Ovary (tissue), 3 donors: Measurements from ENCODE around the gene PNLIPRP3.

Experiments
- CTCF ChIP-seq, 3 donors: fragments of 450-650 bp in 2 of 3; fragments of 200-600 bp in 1 of 3; IDR thresholded peaks; one replicate each; pipeline versions ENCODE4 v1.5.1 to v1.8.0; 2016 to 2022; ENCODE audit warnings: antibody characterized with exemption in 3 of 3, mild to moderate bottlenecking in 1 of 3
- POLR2A ChIP-seq: fragments of 450-650 bp; IDR thresholded peaks from one replicate; pipeline ENCODE4 v1.6.1; 2017; ENCODE audit warnings: antibody characterized with exemption, mild to moderate bottlenecking, moderate library complexity
- donor health status: DM: no; HTN: no; CAD: no.

DNA sequence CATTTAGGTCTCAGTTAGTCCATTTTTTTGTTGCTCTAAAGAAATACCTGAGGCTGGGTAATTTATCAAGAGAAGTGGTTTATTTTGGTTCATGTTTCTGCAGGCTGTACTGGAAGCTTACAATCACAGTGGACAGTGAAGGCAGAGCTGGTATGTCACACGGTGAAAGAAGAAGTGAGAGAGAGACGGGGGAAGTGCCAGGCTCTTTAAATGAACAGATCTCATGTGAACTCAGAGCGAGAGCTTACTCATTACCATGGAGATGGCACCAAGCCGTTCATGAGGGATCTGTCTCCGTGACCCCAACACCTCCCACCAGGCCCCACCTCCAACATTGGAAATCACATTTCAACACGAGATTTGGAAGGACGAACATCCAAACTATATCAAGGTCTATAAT is 18.9 kb upstream of the PNLIPRP3 start:
- no peak for TF ChIP-seq CTCF (IDR thresholded peaks at IDR 0.05)
- TF ChIP-seq POLR2A = no peak
